Activated CD8-positive, alpha-beta T cell treated with anti-CD3 and anti-CD28 coated beads, Interleukin-2, amount 10 ng/mL, durations not matched to agents 7 days and 5 days (primary cell): Measurements from ENCODE around the gene DYNC2I2. TPM values are rescaled to one million over a fixed set of nuclear protein-coding genes. Genes with fewer than 3 reads are reported as not detected.

ENCODE experiments used
- ATAC-seq: fragments of 150-1000 bp; cut with Tn5 transposase; one replicate; pipeline ENCODE4 v1.10.0; 2021; ENCODE audit warnings: moderate library complexity
- CTCF ChIA-PET: fragments of 350-600 bp; sonication (Branson Sonifier 250); formaldehyde crosslinking; loops from one replicate; lab custom pipeline; 2021; ENCODE audit warnings: antibody characterized with exemption; lab: Charles Lee
- POLR2A ChIA-PET: fragments of 350-600 bp; sonication (Branson Sonifier 250); formaldehyde crosslinking; loops from one replicate; lab custom pipeline; 2021; ENCODE audit warnings: antibody characterized with exemption; lab: Charles Lee
- DNase-seq: peaks from one replicate; pipeline ENCODE4 v3.0.0-alpha.2; 2020
- H3K27ac Mint-ChIP-seq: one replicate; pipeline ENCODE4 v1.8.0; 2021; ENCODE audit warnings: mild to moderate bottlenecking, mixed read lengths
- H3K27me3 Mint-ChIP-seq: one replicate; pipeline ENCODE4 v1.8.0; 2021; ENCODE audit warnings: low read depth, mixed read lengths
- H3K36me3 Mint-ChIP-seq: one replicate; pipeline ENCODE4 v1.8.0; 2021; ENCODE audit warnings: low read depth, mixed read lengths
- H3K4me1 Mint-ChIP-seq: one replicate; pipeline ENCODE4 v1.8.0; 2021; ENCODE audit warnings: low read depth, mixed read lengths
- H3K4me3 Mint-ChIP-seq: one replicate; pipeline ENCODE4 v1.8.0; 2021; ENCODE audit warnings: mild to moderate bottlenecking, mixed read lengths
- H3K9me3 Mint-ChIP-seq: one replicate; pipeline ENCODE4 v1.8.0; 2022; ENCODE audit warnings: mixed read lengths; ENCODE audit not compliant: insufficient read depth
- total RNA-seq, 2 experiments: library from RNA; stranded (reverse); gene quantifications; one replicate each; pipeline ENCODE4 v1.2.3, GENCODE V29; 2021

Gene DYNC2I2
- total RNA-seq, 2 experiments from 2014 or later, result 68.9 to 76.3 TPM

DNA sequence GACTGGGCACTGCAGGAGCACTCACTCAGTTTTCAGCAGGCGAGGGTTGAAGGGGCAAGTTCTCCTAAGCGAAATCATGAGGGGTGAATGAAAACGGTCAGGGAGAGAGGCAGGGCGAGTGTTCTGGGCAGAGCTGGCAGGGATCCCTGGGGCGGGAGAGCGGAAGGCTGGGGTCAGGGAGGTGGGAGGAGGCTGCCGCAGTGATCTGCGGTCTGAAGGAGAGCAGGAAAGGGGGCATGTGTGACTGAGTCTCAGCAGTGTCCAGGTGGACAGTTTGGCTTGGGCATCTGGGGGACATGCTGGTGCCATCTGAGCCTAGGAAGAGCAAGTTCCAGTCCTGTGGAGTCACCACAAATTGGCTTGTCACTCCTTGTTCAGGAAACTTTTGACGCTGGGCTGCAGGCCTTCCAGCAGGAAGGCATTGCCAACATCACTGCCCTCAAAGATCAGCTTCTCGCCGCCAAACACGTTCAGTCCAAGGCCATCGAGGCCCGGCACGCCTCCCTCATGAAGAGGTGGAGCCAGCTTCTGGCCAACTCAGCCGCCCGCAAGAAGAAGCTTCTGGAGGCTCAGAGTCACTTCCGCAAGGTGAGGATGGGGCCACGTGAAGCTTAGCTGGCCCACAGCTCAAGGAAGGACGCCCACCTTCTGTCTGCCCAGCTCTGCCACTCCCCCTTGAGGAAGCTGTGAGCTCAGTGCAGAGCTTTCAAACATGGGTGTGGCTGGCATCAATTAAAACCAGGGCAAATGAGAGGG is 31.1 kb downstream of the DYNC2I2 start:
- ChIA-PET POLR2A (no interaction called here), CTCF (interaction anchor here (1.3 kb wide), 1 partner anchor 187 kb away, joined by 4 read pairs; no protein-coding TSS in a partner anchor)
- DNase-seq, result no peak
- no peak overlapping the region for H3K27ac Mint-ChIP-seq
- H3K4me3 Mint-ChIP-seq, result no peak overlapping the region
- H3K36me3 Mint-ChIP-seq, result peaks cover 54% of the 10 kb centered on the region
- no peaks in the 10 kb centered on the region for H3K4me1 Mint-ChIP-seq
- ATAC-seq, result no peak
- H3K27me3 Mint-ChIP-seq, result no peaks in the 10 kb centered on the region
- no peaks in the 10 kb centered on the region for H3K9me3 Mint-ChIP-seq

DNA sequence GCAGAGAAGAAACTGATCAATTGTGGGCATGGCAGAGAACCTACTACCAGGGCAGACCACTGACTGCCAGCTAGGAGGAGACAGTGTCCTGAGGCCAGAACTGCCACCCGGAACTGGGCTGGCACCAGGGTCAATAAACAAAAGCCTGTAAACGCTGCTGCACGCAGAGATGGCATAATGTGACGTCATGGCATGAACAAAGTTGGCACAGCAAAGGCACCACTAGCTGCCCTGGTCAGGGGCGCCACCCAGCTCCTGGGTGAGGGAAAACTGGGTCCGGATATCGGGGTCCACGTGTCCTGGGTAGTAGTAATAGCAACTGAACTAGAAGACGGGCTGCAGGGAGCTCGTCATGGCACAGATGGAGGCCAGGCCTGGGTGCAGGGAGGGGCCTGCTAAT is 32.1 kb downstream of the DYNC2I2 start:
- Mint-ChIP-seq H3K9me3 (no peaks in the 10 kb centered on the region), H3K27ac (no peak overlapping the region), H3K36me3 (peaks cover 58% of the 10 kb centered on the region), H3K4me3 (no peak overlapping the region), H3K4me1 (no peaks in the 10 kb centered on the region), H3K27me3 (no peaks in the 10 kb centered on the region)
- DNase-seq (no peak), ATAC-seq (no peak)
- ChIA-PET CTCF (no interaction called here), POLR2A (interaction anchor here (0.6 kb wide), 1 partner anchor 50 kb away, joined by 3 read pairs; no protein-coding TSS in a partner anchor)

DNA sequence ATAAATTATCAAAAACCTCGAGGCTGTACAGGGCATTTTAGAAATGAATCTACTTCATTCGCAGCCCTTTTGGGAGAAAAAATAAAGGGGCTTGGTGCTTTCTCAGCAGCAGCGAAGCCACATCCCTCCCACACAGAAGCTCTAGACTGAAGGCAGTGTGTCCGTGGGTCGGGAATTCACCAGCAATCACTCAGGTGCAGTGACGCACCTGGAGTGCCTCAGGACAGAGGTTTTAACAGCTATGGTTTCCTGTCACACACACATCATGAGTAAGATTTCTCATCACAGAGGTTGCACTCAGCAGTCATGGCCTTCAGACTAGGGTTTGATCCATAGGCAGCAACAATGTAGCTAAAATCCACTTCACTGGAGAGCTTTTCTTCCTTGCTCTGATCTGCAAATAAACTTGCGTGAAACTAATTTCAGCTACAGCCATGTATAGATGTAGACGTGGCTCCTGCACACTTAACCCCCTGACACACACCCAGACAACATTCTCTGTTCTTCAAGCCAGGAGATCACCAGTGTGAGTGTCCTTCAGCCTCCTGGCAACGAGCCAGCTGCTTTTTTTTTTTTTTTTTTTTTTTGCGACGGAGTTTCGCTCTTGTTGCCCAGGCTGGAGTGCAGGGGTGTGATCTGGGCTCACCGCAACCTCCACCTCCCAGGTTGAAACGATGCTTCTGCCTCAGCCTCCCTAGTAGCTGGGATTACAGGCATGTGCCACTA is 34.8 kb downstream of the DYNC2I2 start:
- ChIA-PET CTCF (interaction anchor here (0.9 kb wide), 1 partner anchor 260 kb away, joined by 3 read pairs; no protein-coding TSS in a partner anchor), POLR2A (interaction anchor here (1.0 to 1.4 kb wide), 2 partner anchors 9 to 117 kb away, joined by 4 to 5 read pairs; partner anchors contain the start of gene GLE1)
- H3K27ac Mint-ChIP-seq, result no peak overlapping the region
- no peaks in the 10 kb centered on the region for H3K9me3 Mint-ChIP-seq
- no peaks in the 10 kb centered on the region for H3K27me3 Mint-ChIP-seq
- DNase-seq (no peak), ATAC-seq (no peak)
- no peaks in the 10 kb centered on the region for H3K4me1 Mint-ChIP-seq
- peaks cover 70% of the 10 kb centered on the region for H3K36me3 Mint-ChIP-seq
- no peak overlapping the region for H3K4me3 Mint-ChIP-seq

DNA sequence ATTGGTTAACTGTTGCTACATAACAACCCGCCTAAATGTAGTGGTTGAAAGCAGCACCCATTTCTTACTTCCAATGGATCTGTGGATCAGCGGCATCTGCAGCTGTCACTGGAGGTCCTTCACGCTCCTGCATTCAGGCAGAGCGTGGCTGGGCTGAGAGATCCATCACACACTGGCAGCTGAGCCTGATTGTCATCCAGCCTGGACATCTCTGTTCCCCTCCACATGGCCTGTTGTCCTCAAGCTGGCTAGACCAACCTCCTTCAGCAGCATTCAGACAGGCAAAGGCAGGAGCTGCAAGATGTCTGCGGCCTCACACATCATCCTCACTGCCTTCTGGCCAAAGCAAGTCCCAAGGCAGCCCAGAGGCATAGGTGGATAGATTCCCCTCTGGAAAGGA is 36.9 kb downstream of the DYNC2I2 start:
- DNase-seq (no peak), ATAC-seq (no peak)
- no peaks in the 10 kb centered on the region for H3K4me1 Mint-ChIP-seq
- H3K27ac Mint-ChIP-seq, result no peak overlapping the region
- no peaks in the 10 kb centered on the region for H3K27me3 Mint-ChIP-seq
- no peak overlapping the region for H3K4me3 Mint-ChIP-seq
- ChIA-PET CTCF (no interaction called here), POLR2A (interaction anchor here (0.6 kb wide), 1 partner anchor 1703 kb away, joined by 3 read pairs; no protein-coding TSS in a partner anchor)
- no peaks in the 10 kb centered on the region for H3K9me3 Mint-ChIP-seq
- H3K36me3 Mint-ChIP-seq, result peaks cover 64% of the 10 kb centered on the region

DNA sequence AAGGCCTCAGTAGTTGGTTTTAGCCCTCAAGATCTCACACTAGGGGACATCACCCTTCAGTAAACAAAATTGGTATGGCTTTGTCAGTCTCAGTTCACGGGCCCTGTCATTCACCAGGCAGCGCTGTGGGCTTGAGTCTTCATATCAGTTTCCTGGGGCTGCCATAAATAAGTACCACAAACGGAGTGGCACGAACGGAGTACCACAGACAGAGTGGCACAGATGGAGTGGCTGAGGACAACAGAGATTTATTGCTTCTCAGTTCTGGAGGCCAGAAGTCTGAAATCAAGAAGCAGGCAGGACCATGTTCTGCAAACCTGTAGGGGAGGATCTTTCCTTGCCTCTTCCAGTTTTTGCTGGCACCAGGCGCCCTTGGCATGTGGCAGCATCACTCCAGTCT is 37.5 kb downstream of the DYNC2I2 start:
- H3K9me3 Mint-ChIP-seq, result no peaks in the 10 kb centered on the region
- no peak overlapping the region for H3K4me3 Mint-ChIP-seq
- DNase-seq, result no peak
- POLR2A ChIA-PET, result no interaction called here
- CTCF ChIA-PET, result no interaction called here
- H3K27ac Mint-ChIP-seq, result no peak overlapping the region
- H3K27me3 Mint-ChIP-seq, result no peaks in the 10 kb centered on the region
- H3K4me1 Mint-ChIP-seq, result no peaks in the 10 kb centered on the region
- ATAC-seq, result no peak
- H3K36me3 Mint-ChIP-seq, result peaks cover 61% of the 10 kb centered on the region

DNA sequence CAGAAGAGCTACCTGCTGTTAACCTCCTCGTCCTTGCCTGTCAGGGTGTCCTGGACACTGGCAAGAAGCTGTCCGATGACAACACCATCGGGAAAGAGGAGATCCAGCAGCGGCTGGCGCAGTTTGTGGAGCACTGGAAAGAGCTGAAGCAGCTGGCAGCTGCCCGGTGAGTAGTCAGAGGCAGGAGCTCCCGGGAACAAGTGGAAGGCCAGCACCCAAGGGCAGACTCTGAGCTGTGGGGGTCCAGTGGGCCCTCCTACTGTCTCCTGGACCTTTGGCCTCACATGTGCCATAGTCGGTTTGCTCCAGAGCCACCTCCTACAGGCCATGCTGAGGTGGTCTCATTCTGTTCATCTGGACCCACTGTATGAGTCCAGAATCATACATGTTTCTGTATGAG is 38.7 kb downstream of the DYNC2I2 start:
- Mint-ChIP-seq H3K36me3 (peaks cover 69% of the 10 kb centered on the region), H3K4me1 (no peaks in the 10 kb centered on the region), H3K9me3 (no peaks in the 10 kb centered on the region), H3K4me3 (no peak overlapping the region), H3K27ac (no peak overlapping the region), H3K27me3 (no peaks in the 10 kb centered on the region)
- ATAC-seq (no peak), DNase-seq (no peak)
- ChIA-PET POLR2A (no interaction called here), CTCF (no interaction called here)

DNA sequence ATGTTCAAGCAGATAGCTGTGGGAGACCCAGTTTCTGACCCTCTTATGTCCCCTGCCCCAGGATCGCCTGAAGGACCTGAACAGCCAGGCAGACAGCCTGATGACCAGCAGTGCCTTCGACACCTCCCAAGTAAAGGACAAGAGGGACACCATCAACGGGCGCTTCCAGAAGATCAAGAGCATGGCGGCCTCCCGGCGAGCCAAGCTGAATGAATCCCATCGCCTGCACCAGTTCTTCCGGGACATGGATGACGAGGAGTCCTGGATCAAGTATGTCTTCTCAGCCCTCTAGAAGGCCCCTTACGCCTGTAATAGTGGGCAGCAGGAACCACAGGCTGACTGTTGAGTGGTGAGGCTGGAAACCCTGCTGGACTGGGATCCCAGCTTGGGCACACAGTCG is 41.1 kb downstream of the DYNC2I2 start:
- ChIA-PET CTCF (no interaction called here), POLR2A (no interaction called here)
- ATAC-seq (no peak), DNase-seq (no peak)
- Mint-ChIP-seq H3K4me3 (no peak overlapping the region), H3K27me3 (no peaks in the 10 kb centered on the region), H3K9me3 (no peaks in the 10 kb centered on the region), H3K36me3 (peaks cover 66% of the 10 kb centered on the region), H3K4me1 (no peaks in the 10 kb centered on the region), H3K27ac (no peak overlapping the region)

DNA sequence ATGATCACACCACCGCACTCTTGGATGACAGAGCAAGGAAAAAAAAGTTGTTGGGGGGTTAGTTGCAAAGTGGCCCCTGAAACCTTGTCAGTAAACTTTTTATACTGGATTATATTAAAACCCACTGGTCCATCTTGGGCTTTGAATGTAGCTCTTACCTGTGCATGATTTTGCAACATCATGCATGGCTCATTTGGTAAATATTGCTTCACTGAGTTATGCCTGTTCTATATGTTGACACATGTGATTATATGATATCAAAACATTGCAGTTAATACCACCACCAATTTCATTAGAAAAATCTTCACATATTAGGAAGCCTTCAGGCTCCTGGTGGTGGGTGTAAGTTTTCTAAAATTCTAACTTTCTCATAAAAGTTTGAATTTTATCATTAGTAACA is 41.9 kb downstream of the DYNC2I2 start:
- H3K9me3 Mint-ChIP-seq, result no peaks in the 10 kb centered on the region
- H3K27ac Mint-ChIP-seq, result no peak overlapping the region
- CTCF ChIA-PET, result no interaction called here
- no peak overlapping the region for H3K4me3 Mint-ChIP-seq
- no peak for DNase-seq
- H3K27me3 Mint-ChIP-seq, result no peaks in the 10 kb centered on the region
- no peak for ATAC-seq
- POLR2A ChIA-PET, result no interaction called here
- no peaks in the 10 kb centered on the region for H3K4me1 Mint-ChIP-seq
- peaks cover 66% of the 10 kb centered on the region for H3K36me3 Mint-ChIP-seq

DNA sequence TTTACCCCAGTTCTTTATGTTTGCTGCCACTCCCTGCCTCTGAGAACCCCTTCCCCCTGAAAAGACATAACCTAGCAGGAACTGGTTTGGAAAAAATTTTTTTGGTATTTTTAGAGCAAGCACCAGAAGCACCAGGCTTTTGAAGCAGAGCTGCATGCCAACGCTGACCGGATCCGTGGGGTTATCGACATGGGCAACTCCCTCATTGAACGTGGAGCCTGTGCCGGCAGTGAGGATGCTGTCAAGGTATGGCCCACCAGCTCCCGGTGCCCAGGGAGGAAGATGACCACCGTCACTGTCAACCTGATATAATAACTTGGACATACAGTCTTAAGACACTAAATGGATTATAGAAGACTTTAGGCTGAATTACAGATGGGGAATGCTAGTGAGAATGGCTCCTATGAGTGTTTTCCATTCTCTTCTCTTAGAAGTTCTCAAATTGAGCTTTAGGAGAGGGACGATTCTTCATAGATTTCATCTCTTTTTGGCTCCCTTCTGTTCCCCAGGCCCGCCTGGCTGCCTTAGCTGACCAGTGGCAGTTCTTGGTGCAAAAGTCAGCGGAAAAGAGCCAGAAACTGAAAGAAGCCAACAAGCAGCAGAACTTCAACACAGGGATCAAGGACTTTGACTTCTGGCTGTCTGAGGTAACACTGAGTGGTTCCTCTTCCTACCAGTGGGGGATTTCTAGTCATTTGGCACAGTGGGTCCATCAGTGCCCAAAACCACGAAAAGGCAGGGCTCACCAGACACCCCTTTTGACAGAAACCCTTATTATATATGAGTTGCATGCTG is 44.9 kb downstream of the DYNC2I2 start:
- ATAC-seq (no peak), DNase-seq (no peak)
- Mint-ChIP-seq H3K27me3 (no peaks in the 10 kb centered on the region), H3K27ac (no peak overlapping the region), H3K36me3 (peaks cover 65% of the 10 kb centered on the region), H3K4me3 (no peak overlapping the region), H3K9me3 (no peaks in the 10 kb centered on the region), H3K4me1 (no peaks in the 10 kb centered on the region)
- ChIA-PET CTCF (interaction anchor here (0.6 kb wide), 1 partner anchor 266 kb away, joined by 3 read pairs; no protein-coding TSS in a partner anchor), POLR2A (interaction anchor here (1.0 kb wide), 1 partner anchor 59 kb away, joined by 3 read pairs; the partner anchor contains the start of gene SPTAN1)

DNA sequence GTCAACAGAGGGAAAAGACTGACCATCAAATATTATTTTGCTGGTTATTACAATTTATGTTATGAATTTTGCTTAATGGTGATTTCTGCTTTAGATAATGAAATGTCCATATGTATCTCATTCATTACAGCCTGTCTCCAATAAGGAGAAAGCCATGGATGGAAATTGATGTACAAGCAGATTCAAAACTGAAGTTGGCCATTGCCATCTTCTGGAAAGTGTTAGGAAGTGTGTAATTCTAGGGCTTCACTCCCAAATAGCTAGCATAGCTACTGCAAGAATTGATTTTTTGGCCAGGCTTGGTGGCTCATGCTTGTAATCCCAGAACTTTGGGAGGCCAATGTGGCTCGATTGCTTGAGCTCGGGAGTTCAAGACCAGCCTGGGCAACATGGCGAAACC is 45.8 kb downstream of the DYNC2I2 start:
- ChIA-PET CTCF (interaction anchor here (1.3 kb wide), 1 partner anchor 356 kb away, joined by 3 read pairs; no protein-coding TSS in a partner anchor), POLR2A (interaction anchor here (1.0 kb wide), 1 partner anchor 58 kb away, joined by 3 read pairs; the partner anchor contains the start of gene SPTAN1)
- Mint-ChIP-seq H3K27me3 (no peaks in the 10 kb centered on the region), H3K27ac (no peak overlapping the region), H3K36me3 (peaks cover 63% of the 10 kb centered on the region), H3K9me3 (no peaks in the 10 kb centered on the region), H3K4me3 (no peak overlapping the region), H3K4me1 (no peaks in the 10 kb centered on the region)
- DNase-seq, result no peak
- no peak for ATAC-seq

DNA sequence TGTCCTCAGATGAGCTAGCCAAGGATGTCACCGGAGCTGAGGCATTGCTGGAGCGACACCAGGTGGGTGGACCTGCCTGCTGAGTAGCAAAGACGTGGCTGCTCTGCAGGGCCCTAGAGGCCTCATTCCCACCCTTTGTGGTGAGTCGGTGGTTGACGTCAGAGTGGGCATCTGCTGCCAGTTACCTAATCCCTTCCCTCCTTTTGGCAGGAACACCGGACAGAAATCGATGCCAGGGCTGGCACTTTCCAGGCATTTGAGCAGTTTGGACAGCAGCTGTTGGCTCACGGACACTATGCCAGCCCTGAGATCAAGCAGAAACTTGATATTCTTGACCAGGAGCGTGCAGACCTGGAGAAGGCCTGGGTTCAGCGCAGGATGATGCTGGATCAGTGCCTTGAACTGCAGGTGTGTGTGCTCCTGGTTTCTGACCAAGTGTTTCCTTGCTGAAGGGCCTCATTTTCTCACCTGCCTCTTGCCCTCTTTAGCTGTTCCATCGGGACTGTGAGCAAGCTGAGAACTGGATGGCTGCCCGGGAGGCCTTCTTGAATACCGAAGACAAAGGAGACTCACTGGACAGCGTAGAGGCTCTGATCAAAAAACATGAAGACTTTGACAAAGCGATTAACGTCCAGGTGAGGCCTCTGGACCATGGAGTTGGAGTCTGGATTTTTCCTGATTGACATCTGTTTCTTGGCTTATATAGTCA is 48.9 kb downstream of the DYNC2I2 start:
- POLR2A ChIA-PET, result no interaction called here
- H3K36me3 Mint-ChIP-seq, result peaks cover 62% of the 10 kb centered on the region

More for the DNA sequence above, 48.9 kb downstream of the DYNC2I2 start:
- no peak for DNase-seq
- no peak for ATAC-seq
- no peaks in the 10 kb centered on the region for H3K9me3 Mint-ChIP-seq
- CTCF ChIA-PET, result no interaction called here
- H3K27me3 Mint-ChIP-seq, result no peaks in the 10 kb centered on the region
- H3K4me3 Mint-ChIP-seq, result no peak overlapping the region
- H3K27ac Mint-ChIP-seq, result no peak overlapping the region
- no peaks in the 10 kb centered on the region for H3K4me1 Mint-ChIP-seq
